WTC11 (cell line): ENCODE measurements around the gene CCR5. TPM values are rescaled to one million over a fixed set of nuclear protein-coding genes. Genes with fewer than 3 reads are reported as not detected.

ENCODE experiments used
- ATAC-seq: fragments of 200-7000 bp; cut with Tn5 transposase; 2 replicates; pipeline ENCODE4 v1.10.0; 2021; ENCODE audit warnings: mild to moderate bottlenecking, moderate library complexity
- Bru-seq: library from RNA; stranded (reverse); fragments of 400-500 nt; gene quantifications from one replicate; lab custom pipeline; 2021; lab: Mats Ljungman, UMichigan
- CTCF ChIA-PET: fragments of 300-600 bp; sonication (Branson Sonifier 250); formaldehyde crosslinking; loops from one replicate; lab custom pipeline; 2021; ENCODE audit warnings: antibody characterized with exemption; lab: Charles Lee
- POLR2A ChIA-PET: fragments of 350-600 bp; sonication (Branson Sonifier 250); formaldehyde crosslinking; loops from one replicate; lab custom pipeline; 2021; ENCODE audit warnings: antibody characterized with exemption; lab: Charles Lee
- DNase-seq: peaks from one replicate; pipeline ENCODE4 v3.0.0; 2021; ENCODE audit warnings: low spot score
- H3K27ac Mint-ChIP-seq: 2 replicates; pipeline ENCODE4 v1.8.0; 2021; ENCODE audit warnings: mixed read lengths
- H3K27me3 Mint-ChIP-seq: 2 replicates; pipeline ENCODE4 v1.8.0; 2021; ENCODE audit warnings: low read depth, mild to moderate bottlenecking, moderate library complexity, mixed read lengths
- H3K36me3 Mint-ChIP-seq: 2 replicates; pipeline ENCODE4 v1.8.0; 2021; ENCODE audit warnings: mixed read lengths
- H3K4me1 Mint-ChIP-seq: 2 replicates; pipeline ENCODE4 v1.8.0; 2022; ENCODE audit warnings: mixed read lengths
- H3K4me3 Mint-ChIP-seq: 2 replicates; pipeline ENCODE4 v1.8.0; 2021; ENCODE audit warnings: mild to moderate bottlenecking, moderate library complexity, mixed read lengths
- H3K9me3 Mint-ChIP-seq: 2 replicates; pipeline ENCODE4 v1.8.0; 2021; ENCODE audit warnings: mixed read lengths
- ATF1 ChIP-seq: sonication (generic); formaldehyde crosslinking; IDR thresholded peaks from 2 replicates; pipeline ENCODE4 v1.8.1; 2023; ENCODE audit warnings: mild to moderate bottlenecking, moderate library complexity, missing genetic modification reagents
- CBFB ChIP-seq: sonication (generic); formaldehyde crosslinking; IDR thresholded peaks from 2 replicates; pipeline ENCODE4 v1.8.1; 2022; ENCODE audit warnings: mild to moderate bottlenecking, low read depth, missing genetic modification reagents
- ETV6 ChIP-seq: sonication (generic); formaldehyde crosslinking; IDR thresholded peaks from 2 replicates; pipeline ENCODE4 v1.8.1; 2022; ENCODE audit warnings: mild to moderate bottlenecking, missing genetic modification reagents
- NFE2L1 ChIP-seq: sonication (generic); formaldehyde crosslinking; IDR thresholded peaks from 2 replicates; pipeline ENCODE4 v1.8.1; 2023; ENCODE audit warnings: missing genetic modification reagents
- RELA ChIP-seq: sonication (generic); formaldehyde crosslinking; IDR thresholded peaks from 2 replicates; pipeline ENCODE4 v1.8.1; 2022; ENCODE audit warnings: missing genetic modification reagents, mild to moderate bottlenecking, borderline replicate concordance
- SMAD4 ChIP-seq: sonication (generic); formaldehyde crosslinking; IDR thresholded peaks from 2 replicates; pipeline ENCODE4 v1.8.0; 2022; ENCODE audit warnings: mild to moderate bottlenecking, missing genetic modification reagents
- SP1 ChIP-seq: sonication (generic); formaldehyde crosslinking; conservative IDR thresholded peaks from 2 replicates; pipeline ENCODE4 v1.8.1; 2022; ENCODE audit warnings: missing genetic modification reagents
- TCF7 ChIP-seq: sonication (generic); formaldehyde crosslinking; IDR thresholded peaks from 2 replicates; pipeline ENCODE4 v1.8.0; 2022; ENCODE audit warnings: mild to moderate bottlenecking, low read depth, missing genetic modification reagents, moderate library complexity
- TEAD1 ChIP-seq: sonication (generic); formaldehyde crosslinking; IDR thresholded peaks from 2 replicates; pipeline ENCODE4 v1.8.0; 2022; ENCODE audit warnings: mild to moderate bottlenecking, missing genetic modification reagents
- TP53 ChIP-seq: sonication (generic); formaldehyde crosslinking; IDR thresholded peaks from 2 replicates; pipeline ENCODE4 v1.8.1; 2023; ENCODE audit warnings: mild to moderate bottlenecking, missing genetic modification reagents
- ZNF219 ChIP-seq: sonication (generic); formaldehyde crosslinking; IDR thresholded peaks from 2 replicates; pipeline ENCODE4 v1.8.0; 2023; ENCODE audit warnings: missing genetic modification reagents, mild to moderate bottlenecking, borderline replicate concordance
- ZNF317 ChIP-seq: sonication (generic); formaldehyde crosslinking; IDR thresholded peaks from 2 replicates; pipeline ENCODE4 v1.8.1; 2023; ENCODE audit warnings: low read depth, mild to moderate bottlenecking, moderate library complexity, missing genetic modification reagents, borderline replicate concordance
- ZNF416 ChIP-seq: fragments of 250-450 bp; sonication (Bioruptor Pico); IDR thresholded peaks from 2 replicates; pipeline ENCODE4 v1.9.0; 2021; ENCODE audit warnings: mild to moderate bottlenecking, inconsistent platforms
- ZNF671 ChIP-seq: fragments of 250-450 bp; sonication (Bioruptor Pico); IDR thresholded peaks from 2 replicates; pipeline ENCODE4 v1.8.0; 2021; ENCODE audit warnings: mild to moderate bottlenecking
- long read RNA-seq, 3 experiments: library from RNA in 1 of 3; library from capped mRNA in 1 of 3; library from polyadenylated mRNA in 1 of 3; unstranded in 2 of 3; stranded (forward) in 1 of 3; transcript quantifications; one replicate each; pipeline ENCODE4 v2.0.0, GENCODE V29; 2021
- total RNA-seq: library from RNA; stranded (reverse); gene quantifications from 3 replicates; pipeline ENCODE4 v1.2.3, GENCODE V29; 2021
- TF ChIP-seq, protein P1 (sequence below): sonication (generic); formaldehyde crosslinking; IDR thresholded peaks from 2 replicates; pipeline ENCODE4 v1.8.0; 2022; ENCODE audit warnings: missing genetic modification reagents
- TF ChIP-seq, protein P2 (sequence below): sonication (generic); formaldehyde crosslinking; IDR thresholded peaks from 2 replicates; pipeline ENCODE4 v1.8.1; 2023; ENCODE audit warnings: mild to moderate bottlenecking, missing genetic modification reagents
- TF ChIP-seq, protein P3 (sequence below): sonication (generic); formaldehyde crosslinking; IDR thresholded peaks from 2 replicates; pipeline ENCODE4 v1.8.1; 2022; ENCODE audit warnings: missing genetic modification reagents, borderline replicate concordance
- TF ChIP-seq, protein P4 (sequence below): sonication (generic); formaldehyde crosslinking; IDR thresholded peaks from 2 replicates; pipeline ENCODE4 v1.8.0; 2023; ENCODE audit warnings: missing genetic modification reagents
- TF ChIP-seq, protein P5 (sequence below): sonication (generic); formaldehyde crosslinking; IDR thresholded peaks from 2 replicates; pipeline ENCODE4 v1.8.0; 2023; ENCODE audit warnings: mild to moderate bottlenecking, missing genetic modification reagents

Gene CCR5
- total RNA-seq: 0.09 TPM in 1 of 3 replicates, not detected in the others
- Bru-seq, nascent RNA: not detected
- long read RNA-seq, experiment 1: 0 reads
- long read RNA-seq, experiment 2: 0 reads
- long read RNA-seq, experiment 3: 0 reads

DNA sequence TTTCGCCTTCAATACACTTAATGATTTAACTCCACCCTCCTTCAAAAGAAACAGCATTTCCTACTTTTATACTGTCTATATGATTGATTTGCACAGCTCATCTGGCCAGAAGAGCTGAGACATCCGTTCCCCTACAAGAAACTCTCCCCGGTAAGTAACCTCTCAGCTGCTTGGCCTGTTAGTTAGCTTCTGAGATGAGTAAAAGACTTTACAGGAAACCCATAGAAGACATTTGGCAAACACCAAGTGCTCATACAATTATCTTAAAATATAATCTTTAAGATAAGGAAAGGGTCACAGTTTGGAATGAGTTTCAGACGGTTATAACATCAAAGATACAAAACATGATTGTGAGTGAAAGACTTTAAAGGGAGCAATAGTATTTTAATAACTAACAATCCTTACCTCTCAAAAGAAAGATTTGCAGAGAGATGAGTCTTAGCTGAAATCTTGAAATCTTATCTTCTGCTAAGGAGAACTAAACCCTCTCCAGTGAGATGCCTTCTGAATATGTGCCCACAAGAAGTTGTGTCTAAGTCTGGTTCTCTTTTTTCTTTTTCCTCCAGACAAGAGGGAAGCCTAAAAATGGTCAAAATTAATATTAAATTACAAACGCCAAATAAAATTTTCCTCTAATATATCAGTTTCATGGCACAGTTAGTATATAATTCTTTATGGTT is at the start of gene CCR5:
TSS of gene CCR5 (plus strand) at position 108 of the 680 bp plus-strand sequence. CDS start 1,957 bp downstream, outside the sequence.
- Mint-ChIP-seq H3K36me3 (no peaks in the 10 kb centered on the region), H3K4me3 (no peak within 1 kb of the TSS), H3K27ac (no peak within 1 kb of the TSS), H3K4me1 (peaks cover 13% of the 10 kb centered on the region), H3K27me3 (peaks cover 10% of the 10 kb centered on the region), H3K9me3 (no peaks in the 10 kb centered on the region)
- TF ChIP-seq, protein P1, sequence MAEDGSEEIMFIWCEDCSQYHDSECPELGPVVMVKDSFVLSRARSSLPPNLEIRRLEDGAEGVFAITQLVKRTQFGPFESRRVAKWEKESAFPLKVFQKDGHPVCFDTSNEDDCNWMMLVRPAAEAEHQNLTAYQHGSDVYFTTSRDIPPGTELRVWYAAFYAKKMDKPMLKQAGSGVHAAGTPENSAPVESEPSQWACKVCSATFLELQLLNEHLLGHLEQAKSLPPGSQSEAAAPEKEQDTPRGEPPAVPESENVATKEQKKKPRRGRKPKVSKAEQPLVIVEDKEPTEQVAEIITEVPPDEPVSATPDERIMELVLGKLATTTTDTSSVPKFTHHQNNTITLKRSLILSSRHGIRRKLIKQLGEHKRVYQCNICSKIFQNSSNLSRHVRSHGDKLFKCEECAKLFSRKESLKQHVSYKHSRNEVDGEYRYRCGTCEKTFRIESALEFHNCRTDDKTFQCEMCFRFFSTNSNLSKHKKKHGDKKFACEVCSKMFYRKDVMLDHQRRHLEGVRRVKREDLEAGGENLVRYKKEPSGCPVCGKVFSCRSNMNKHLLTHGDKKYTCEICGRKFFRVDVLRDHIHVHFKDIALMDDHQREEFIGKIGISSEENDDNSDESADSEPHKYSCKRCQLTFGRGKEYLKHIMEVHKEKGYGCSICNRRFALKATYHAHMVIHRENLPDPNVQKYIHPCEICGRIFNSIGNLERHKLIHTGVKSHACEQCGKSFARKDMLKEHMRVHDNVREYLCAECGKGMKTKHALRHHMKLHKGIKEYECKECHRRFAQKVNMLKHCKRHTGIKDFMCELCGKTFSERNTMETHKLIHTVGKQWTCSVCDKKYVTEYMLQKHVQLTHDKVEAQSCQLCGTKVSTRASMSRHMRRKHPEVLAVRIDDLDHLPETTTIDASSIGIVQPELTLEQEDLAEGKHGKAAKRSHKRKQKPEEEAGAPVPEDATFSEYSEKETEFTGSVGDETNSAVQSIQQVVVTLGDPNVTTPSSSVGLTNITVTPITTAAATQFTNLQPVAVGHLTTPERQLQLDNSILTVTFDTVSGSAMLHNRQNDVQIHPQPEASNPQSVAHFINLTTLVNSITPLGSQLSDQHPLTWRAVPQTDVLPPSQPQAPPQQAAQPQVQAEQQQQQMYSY (CRISPR knock-in tag): no peak
- TF ChIP-seq TEAD1 (CRISPR knock-in tag) (no peak), NFE2L1 (CRISPR knock-in tag) (no peak), SP1 (CRISPR knock-in tag) (no peak), ZNF317 (no peak), ZNF416 (CRISPR knock-in tag) (no peak), ETV6 (no peak), ATF1 (no peak), ZNF219 (no peak), CBFB (CRISPR knock-in tag) (no peak), ZNF671 (no peak)
- TF ChIP-seq, protein P2, sequence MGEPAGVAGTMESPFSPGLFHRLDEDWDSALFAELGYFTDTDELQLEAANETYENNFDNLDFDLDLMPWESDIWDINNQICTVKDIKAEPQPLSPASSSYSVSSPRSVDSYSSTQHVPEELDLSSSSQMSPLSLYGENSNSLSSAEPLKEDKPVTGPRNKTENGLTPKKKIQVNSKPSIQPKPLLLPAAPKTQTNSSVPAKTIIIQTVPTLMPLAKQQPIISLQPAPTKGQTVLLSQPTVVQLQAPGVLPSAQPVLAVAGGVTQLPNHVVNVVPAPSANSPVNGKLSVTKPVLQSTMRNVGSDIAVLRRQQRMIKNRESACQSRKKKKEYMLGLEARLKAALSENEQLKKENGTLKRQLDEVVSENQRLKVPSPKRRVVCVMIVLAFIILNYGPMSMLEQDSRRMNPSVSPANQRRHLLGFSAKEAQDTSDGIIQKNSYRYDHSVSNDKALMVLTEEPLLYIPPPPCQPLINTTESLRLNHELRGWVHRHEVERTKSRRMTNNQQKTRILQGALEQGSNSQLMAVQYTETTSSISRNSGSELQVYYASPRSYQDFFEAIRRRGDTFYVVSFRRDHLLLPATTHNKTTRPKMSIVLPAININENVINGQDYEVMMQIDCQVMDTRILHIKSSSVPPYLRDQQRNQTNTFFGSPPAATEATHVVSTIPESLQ (CRISPR knock-in tag): no peak
- TF ChIP-seq, protein P3, sequence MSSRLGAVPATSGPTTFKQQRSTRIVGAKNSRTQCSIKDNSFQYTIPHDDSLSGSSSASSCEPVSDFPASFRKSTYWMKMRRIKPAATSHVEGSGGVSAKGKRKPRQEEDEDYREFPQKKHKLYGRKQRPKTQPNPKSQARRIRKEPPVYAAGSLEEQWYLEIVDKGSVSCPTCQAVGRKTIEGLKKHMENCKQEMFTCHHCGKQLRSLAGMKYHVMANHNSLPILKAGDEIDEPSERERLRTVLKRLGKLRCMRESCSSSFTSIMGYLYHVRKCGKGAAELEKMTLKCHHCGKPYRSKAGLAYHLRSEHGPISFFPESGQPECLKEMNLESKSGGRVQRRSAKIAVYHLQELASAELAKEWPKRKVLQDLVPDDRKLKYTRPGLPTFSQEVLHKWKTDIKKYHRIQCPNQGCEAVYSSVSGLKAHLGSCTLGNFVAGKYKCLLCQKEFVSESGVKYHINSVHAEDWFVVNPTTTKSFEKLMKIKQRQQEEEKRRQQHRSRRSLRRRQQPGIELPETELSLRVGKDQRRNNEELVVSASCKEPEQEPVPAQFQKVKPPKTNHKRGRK: no peak
- TF ChIP-seq, protein P4, sequence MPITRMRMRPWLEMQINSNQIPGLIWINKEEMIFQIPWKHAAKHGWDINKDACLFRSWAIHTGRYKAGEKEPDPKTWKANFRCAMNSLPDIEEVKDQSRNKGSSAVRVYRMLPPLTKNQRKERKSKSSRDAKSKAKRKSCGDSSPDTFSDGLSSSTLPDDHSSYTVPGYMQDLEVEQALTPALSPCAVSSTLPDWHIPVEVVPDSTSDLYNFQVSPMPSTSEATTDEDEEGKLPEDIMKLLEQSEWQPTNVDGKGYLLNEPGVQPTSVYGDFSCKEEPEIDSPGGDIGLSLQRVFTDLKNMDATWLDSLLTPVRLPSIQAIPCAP: no peak
- DNase-seq (no peak), ATAC-seq (no peak)
- ChIA-PET POLR2A (no interaction called here), CTCF (interaction anchor here (0.7 to 5.5 kb wide), 8 partner anchors 18 to 163 kb away, joined by 3 to 68 read pairs (median 3); partner anchors contain the start of gene CCR1)

DNA sequence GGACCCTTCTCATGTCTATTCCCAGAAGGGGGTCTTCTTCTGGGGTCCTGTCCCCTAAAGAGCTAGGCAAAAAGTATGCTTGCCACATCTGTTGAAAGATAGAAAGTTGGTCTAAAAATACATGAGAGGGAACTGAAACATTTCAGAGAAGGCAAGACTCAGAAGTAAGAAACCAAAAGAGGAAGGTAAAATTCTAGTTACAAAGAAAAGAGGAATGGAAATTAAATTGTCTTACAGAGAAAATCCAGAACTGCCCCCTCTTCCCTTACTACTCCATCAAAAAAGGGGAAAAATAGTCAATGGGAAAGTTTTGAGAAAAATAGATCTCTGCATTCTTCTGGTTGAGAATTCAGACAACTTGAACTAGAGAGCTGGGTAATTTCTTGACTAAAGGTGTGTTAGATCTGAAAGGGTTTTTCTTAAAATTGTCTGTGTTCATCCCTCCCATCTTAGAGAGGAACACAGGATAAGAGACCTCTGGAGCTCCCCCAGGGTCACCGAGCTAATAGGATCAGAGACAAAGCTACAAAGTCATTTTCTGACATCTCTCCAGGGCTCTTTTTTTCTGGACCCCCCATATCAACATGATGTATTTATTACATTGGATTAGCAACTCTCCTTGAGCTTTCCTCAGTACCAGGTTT is 49.2 kb upstream of the CCR5 start:
- no peak overlapping the region for H3K27ac Mint-ChIP-seq
- ChIA-PET CTCF (interaction anchor here (1.4 kb wide), 1 partner anchor 106 kb away, joined by 3 read pairs; no protein-coding TSS in a partner anchor), POLR2A (no interaction called here)
- no peak for ATAC-seq
- H3K9me3 Mint-ChIP-seq: peaks cover 44% of the 10 kb centered on the region
- H3K36me3 Mint-ChIP-seq: no peaks in the 10 kb centered on the region
- no peaks in the 10 kb centered on the region for H3K4me1 Mint-ChIP-seq
- DNase-seq: no peak
- peaks cover 30% of the 10 kb centered on the region for H3K27me3 Mint-ChIP-seq
- no peak overlapping the region for H3K4me3 Mint-ChIP-seq
- TF ChIP-seq, protein P5, sequence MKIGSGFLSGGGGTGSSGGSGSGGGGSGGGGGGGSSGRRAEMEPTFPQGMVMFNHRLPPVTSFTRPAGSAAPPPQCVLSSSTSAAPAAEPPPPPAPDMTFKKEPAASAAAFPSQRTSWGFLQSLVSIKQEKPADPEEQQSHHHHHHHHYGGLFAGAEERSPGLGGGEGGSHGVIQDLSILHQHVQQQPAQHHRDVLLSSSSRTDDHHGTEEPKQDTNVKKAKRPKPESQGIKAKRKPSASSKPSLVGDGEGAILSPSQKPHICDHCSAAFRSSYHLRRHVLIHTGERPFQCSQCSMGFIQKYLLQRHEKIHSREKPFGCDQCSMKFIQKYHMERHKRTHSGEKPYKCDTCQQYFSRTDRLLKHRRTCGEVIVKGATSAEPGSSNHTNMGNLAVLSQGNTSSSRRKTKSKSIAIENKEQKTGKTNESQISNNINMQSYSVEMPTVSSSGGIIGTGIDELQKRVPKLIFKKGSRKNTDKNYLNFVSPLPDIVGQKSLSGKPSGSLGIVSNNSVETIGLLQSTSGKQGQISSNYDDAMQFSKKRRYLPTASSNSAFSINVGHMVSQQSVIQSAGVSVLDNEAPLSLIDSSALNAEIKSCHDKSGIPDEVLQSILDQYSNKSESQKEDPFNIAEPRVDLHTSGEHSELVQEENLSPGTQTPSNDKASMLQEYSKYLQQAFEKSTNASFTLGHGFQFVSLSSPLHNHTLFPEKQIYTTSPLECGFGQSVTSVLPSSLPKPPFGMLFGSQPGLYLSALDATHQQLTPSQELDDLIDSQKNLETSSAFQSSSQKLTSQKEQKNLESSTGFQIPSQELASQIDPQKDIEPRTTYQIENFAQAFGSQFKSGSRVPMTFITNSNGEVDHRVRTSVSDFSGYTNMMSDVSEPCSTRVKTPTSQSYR: no peak
- TF ChIP-seq TCF7 (CRISPR knock-in tag): no peak
- no peak for TF ChIP-seq TP53
- TF ChIP-seq, protein P1 (CRISPR knock-in tag): no peak
- no peak for TF ChIP-seq RELA (CRISPR knock-in tag)
- TF ChIP-seq SMAD4: no peak
- TF ChIP-seq ZNF219: no peak
